Ascending aorta (tissue), 2 donors: ENCODE results near the gene TANGO2. TPM values are rescaled to one million over a fixed set of nuclear protein-coding genes. Genes with fewer than 3 reads are reported as not detected.

Experiments
- DNase-seq, 2 donors: peaks; one replicate each; pipeline ENCODE4 v3.0.0-alpha.2; 2019; ENCODE audit warnings: low spot score in 2 of 2
- H3K27ac ChIP-seq, 2 donors: fragments of 200-600 bp; sonication (generic); one replicate each; pipeline ENCODE4 v1.5.1; 2016 to 2017; ENCODE audit warnings: mild to moderate bottlenecking in 1 of 2
- H3K27me3 ChIP-seq: fragments of 200-600 bp; sonication (generic); one replicate; pipeline ENCODE4 v1.5.1; 2017
- H3K36me3 ChIP-seq, 2 donors: fragments of 200-600 bp; sonication (generic); one replicate each; pipeline ENCODE4 v1.5.1; 2016
- H3K4me1 ChIP-seq, 2 donors: fragments of 200-600 bp; sonication (generic); one replicate each; pipeline ENCODE4 v1.5.1; 2016 to 2017; ENCODE audit warnings: mild to moderate bottlenecking in 1 of 2
- H3K4me3 ChIP-seq, 2 donors: fragments of 200-600 bp; sonication (generic); one replicate each; pipeline ENCODE4 v1.5.1; 2016 to 2017; ENCODE audit warnings: mild to moderate bottlenecking in 1 of 2
- H3K9me3 ChIP-seq, 2 donors: fragments of 200-600 bp; sonication (generic); one replicate each; pipeline ENCODE4 v1.5.1; 2016
- intact Hi-C: fragments of 100-400 bp; cut with DNase I; formaldehyde crosslinking; loops from one replicate; pipeline ENCODE4 v1.15.1; 2023
- total RNA-seq: library from RNA; depleted of rRNA; stranded (reverse); fragments of >200 nt; gene quantifications from one replicate; pipeline ENCODE4 v1.1.0, GENCODE V29; 2016
- TF ChIP-seq, protein P1 (sequence below), 3 experiments: fragments of 200-600 bp in 2 of 3; fragments of 450-650 bp in 1 of 3; sonication (generic) in 2 of 3; IDR thresholded peaks; one replicate each; pipeline ENCODE4 v1.5.1; 2016 to 2019; ENCODE audit warnings: antibody characterized with exemption in 3 of 3, mild to moderate bottlenecking in 1 of 3, moderate library complexity in 1 of 3

TANGO2 gene
- total RNA-seq, 1 donor from 2014 or later, result 26.3 TPM

DNA sequence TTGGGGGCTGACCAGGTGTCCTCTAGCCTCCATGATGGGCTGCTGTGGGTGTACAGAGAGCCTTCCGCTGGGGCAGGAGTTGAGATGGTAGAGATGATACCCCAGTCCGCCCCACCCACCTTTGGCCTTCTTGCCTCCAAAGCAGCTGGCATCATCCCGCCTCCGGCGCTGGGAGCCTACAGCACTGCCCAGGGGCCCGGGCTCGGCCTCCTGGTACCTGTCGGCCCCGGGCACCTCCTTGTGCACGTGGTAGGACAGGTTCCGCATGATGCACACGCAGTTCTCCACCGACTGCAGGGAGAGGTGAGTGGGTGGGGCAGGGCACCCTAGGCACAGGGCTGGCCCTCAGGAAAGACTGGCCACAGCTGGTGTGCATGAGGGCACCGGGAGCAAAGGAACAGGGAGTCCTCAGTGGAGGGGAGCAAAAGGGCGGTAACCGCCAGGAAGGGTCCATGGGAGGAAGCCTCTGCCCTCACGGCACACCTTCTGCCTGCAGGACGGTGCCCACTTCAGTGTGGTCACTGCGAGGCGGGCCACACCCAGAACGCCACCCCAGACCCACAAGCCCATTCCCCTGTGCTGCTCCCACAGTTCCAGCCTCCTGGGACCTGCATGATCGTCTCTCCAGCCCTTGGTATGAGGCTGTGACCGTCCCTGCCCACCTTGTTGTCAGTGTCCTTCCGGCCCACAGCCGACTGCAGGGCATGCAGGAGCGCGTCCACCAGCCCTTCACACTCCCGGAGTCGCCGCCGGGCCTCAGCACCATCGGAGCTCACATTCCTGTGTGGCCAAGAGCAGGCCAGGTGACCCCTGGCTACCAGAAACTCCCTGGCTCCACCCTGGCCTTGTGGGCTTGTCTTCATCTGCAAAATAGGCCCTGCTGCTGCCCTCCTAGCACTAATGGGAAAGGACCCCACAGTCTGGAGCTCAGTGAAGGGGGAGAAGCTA is 43.3 kb upstream of the TANGO2 start:
- Histone ChIP-seq H3K36me3 (peaks cover 71 to 73% of the 10 kb centered on the region in 2 donors), H3K27ac (no peak overlapping the region), H3K4me3 (no peak overlapping the region), H3K9me3 (no peaks in the 10 kb centered on the region), H3K27me3 (no peaks in the 10 kb centered on the region), H3K4me1 (peaks cover 0 to 4% of the 10 kb centered on the region in 2 donors)
- intact Hi-C loops, result no loop called here
- TF ChIP-seq, protein P1, sequence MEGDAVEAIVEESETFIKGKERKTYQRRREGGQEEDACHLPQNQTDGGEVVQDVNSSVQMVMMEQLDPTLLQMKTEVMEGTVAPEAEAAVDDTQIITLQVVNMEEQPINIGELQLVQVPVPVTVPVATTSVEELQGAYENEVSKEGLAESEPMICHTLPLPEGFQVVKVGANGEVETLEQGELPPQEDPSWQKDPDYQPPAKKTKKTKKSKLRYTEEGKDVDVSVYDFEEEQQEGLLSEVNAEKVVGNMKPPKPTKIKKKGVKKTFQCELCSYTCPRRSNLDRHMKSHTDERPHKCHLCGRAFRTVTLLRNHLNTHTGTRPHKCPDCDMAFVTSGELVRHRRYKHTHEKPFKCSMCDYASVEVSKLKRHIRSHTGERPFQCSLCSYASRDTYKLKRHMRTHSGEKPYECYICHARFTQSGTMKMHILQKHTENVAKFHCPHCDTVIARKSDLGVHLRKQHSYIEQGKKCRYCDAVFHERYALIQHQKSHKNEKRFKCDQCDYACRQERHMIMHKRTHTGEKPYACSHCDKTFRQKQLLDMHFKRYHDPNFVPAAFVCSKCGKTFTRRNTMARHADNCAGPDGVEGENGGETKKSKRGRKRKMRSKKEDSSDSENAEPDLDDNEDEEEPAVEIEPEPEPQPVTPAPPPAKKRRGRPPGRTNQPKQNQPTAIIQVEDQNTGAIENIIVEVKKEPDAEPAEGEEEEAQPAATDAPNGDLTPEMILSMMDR (IDR thresholded peaks at IDR 0.05), result no peak
- DNase-seq, result no peak

DNA sequence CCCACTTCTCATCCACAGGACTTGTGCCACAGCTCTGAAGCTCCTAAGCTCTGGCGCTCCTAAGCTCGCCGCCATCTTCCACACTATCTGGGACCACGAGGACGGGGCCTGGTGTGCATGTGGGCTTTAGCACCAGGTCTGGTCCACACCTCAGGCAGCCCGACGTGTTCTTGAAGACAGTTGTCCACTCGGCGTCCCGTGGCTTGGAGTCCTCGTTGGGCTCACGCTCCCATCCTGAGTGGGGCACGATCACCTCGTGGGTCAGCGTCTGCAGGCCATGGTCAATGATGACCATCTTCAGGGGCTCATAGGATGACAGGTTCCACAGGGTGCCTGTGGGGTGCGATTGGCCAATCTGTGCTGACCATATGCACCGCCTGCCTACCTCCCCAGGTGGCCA is 42.2 kb upstream of the TANGO2 start:
- intact Hi-C loops, result no loop called here
- DNase-seq, result no peak
- Histone ChIP-seq H3K9me3 (no peaks in the 10 kb centered on the region), H3K4me3 (no peak overlapping the region), H3K4me1 (peaks cover 9 to 14% of the 10 kb centered on the region in 2 donors), H3K27me3 (no peaks in the 10 kb centered on the region), H3K36me3 (peaks cover 59 to 61% of the 10 kb centered on the region in 2 donors), H3K27ac (no peak overlapping the region)
- TF ChIP-seq, protein P1 (IDR thresholded peaks at IDR 0.05), result no peak

- H3K27me3 ChIP-seq, result no peaks in the 10 kb centered on the region
- no peaks in the 10 kb centered on the region for H3K9me3 ChIP-seq
- peaks cover 55 to 59% of the 10 kb centered on the region in 2 donors for H3K36me3 ChIP-seq
- DNase-seq, result no peak
- peaks cover 14 to 20% of the 10 kb centered on the region in 2 donors for H3K4me1 ChIP-seq
- H3K27ac ChIP-seq, result no peak overlapping the region
- H3K4me3 ChIP-seq, result no peak overlapping the region
- TF ChIP-seq, protein P1 (IDR thresholded peaks at IDR 0.05), result no peak
- intact Hi-C loops, result no loop called here
These were observed 41.0 kb upstream of the TANGO2 start for GRCh38 chr22:19979712-19980493.

- no peak overlapping the region for H3K4me3 ChIP-seq
- H3K4me1 ChIP-seq, result peaks cover 22 to 27% of the 10 kb centered on the region in 2 donors
- DNase-seq, result no peak
- no peaks in the 10 kb centered on the region for H3K9me3 ChIP-seq
- peaks cover 50 to 54% of the 10 kb centered on the region in 2 donors for H3K36me3 ChIP-seq
- no peak overlapping the region for H3K27ac ChIP-seq
- no peaks in the 10 kb centered on the region for H3K27me3 ChIP-seq
- TF ChIP-seq, protein P1 (IDR thresholded peaks at IDR 0.05), result no peak
- intact Hi-C loops, result no loop called here
These were observed 40.1 kb upstream of the TANGO2 start for GRCh38 chr22:19980766-19981165.

GRCh38 chr22:19981171-19981960 is 39.5 kb upstream of the TANGO2 start:
- H3K4me1 ChIP-seq, result peaks cover 26 to 31% of the 10 kb centered on the region in 2 donors
- no peak for DNase-seq
- no peak overlapping the region for H3K4me3 ChIP-seq
- TF ChIP-seq, protein P1 (IDR thresholded peaks at IDR 0.05), result no peak
- no peaks in the 10 kb centered on the region for H3K9me3 ChIP-seq
- peaks cover 49 to 53% of the 10 kb centered on the region in 2 donors for H3K36me3 ChIP-seq
- intact Hi-C loops, result no loop called here
- H3K27me3 ChIP-seq, result no peaks in the 10 kb centered on the region
- peak overlapping the region in 1 of 2 donors; percentile 99 for H3K27ac ChIP-seq
